HG02943 (cell line): ENCODE data around the gene SLC29A3.
"Not testable (repeated sequence)": the region's sequence is repeated elsewhere in the genome, so short reads cannot be mapped to it uniquely, and the experiment has no call there.

Source experiments
- ATAC-seq: cut with Tn5 transposase; IDR thresholded peaks from one replicate; pipeline ENCODE4 v1.9.1; 2021; ENCODE audit warnings: mild to moderate bottlenecking, low read depth, moderate library complexity; ENCODE audit not compliant: unreplicated experiment

SLC29A3 gene

GRCh38 chr10:71343392-71343773, 24.3 kb downstream of the SLC29A3 start:
- ATAC-seq: no peak

- no peak for ATAC-seq
Measured at GRCh38 chr10:71344154-71344925, 25.3 kb downstream of the SLC29A3 start.

- no peak for ATAC-seq
Measured at GRCh38 chr10:71344993-71345480, 26.0 kb downstream of the SLC29A3 start.

GRCh38 chr10:71345694-71346093, 26.6 kb downstream of the SLC29A3 start:
- no peak for ATAC-seq

- ATAC-seq: no peak
Measured at GRCh38 chr10:71346731-71347130, 27.7 kb downstream of the SLC29A3 start.

- no peak for ATAC-seq
Measured at GRCh38 chr10:71347587-71348395, 28.7 kb downstream of the SLC29A3 start.

- ATAC-seq: no peak
Measured at GRCh38 chr10:71348850-71349249, 29.8 kb downstream of the SLC29A3 start.

GRCh38 chr10:71349406-71349805, 30.3 kb downstream of the SLC29A3 start:
- ATAC-seq: no peak

- no peak for ATAC-seq
Measured at GRCh38 chr10:71351087-71351486, 32.0 kb downstream of the SLC29A3 start.

- ATAC-seq: no peak
Measured at GRCh38 chr10:71351628-71352319, 32.7 kb downstream of the SLC29A3 start.

GRCh38 chr10:71353639-71354038, 34.6 kb downstream of the SLC29A3 start:
- no peak for ATAC-seq

- ATAC-seq: no peak
Measured at GRCh38 chr10:71354776-71355175, 35.7 kb downstream of the SLC29A3 start.

GRCh38 chr10:71355886-71356285, 36.8 kb downstream of the SLC29A3 start:
- ATAC-seq: no peak

GRCh38 chr10:71357792-71358265, 38.8 kb downstream of the SLC29A3 start:
- no peak for ATAC-seq

GRCh38 chr10:71358277-71358676, 39.2 kb downstream of the SLC29A3 start:
- ATAC-seq: no peak

- ATAC-seq: not testable (repeated sequence)
Measured at GRCh38 chr10:71358906-71359305, 39.8 kb downstream of the SLC29A3 start.

GRCh38 chr10:71359364-71360046, 40.4 kb downstream of the SLC29A3 start:
- ATAC-seq: no peak

- no peak for ATAC-seq
Measured at GRCh38 chr10:71360735-71361134, 41.7 kb downstream of the SLC29A3 start.

GRCh38 chr10:71361581-71361980, 42.5 kb downstream of the SLC29A3 start:
- no peak for ATAC-seq

- ATAC-seq: no peak
Measured at GRCh38 chr10:71362141-71362540, 43.1 kb downstream of the SLC29A3 start.
